Type B pancreatic cell (in vitro differentiated cells): ENCODE data around the gene F10. TPM values are rescaled to one million over a fixed set of nuclear protein-coding genes. Genes with fewer than 3 reads are reported as not detected.
"Not testable (repeated sequence)": the region's sequence is repeated elsewhere in the genome, so short reads cannot be mapped to it uniquely, and the experiment has no call there.

Experiments used
- DNase-seq: peaks from one replicate; pipeline ENCODE4 v3.0.0; 2021; ENCODE audit warnings: mixed read lengths; ENCODE audit not compliant: unreplicated experiment; ENCODE audit errors: extremely low spot score
- H3K27ac Mint-ChIP-seq: 2 replicates; pipeline ENCODE4 v1.8.0; 2021; ENCODE audit warnings: mild to moderate bottlenecking, mixed read lengths
- H3K27me3 Mint-ChIP-seq: 2 replicates; pipeline ENCODE4 v1.8.0; 2021; ENCODE audit warnings: mixed read lengths
- H3K36me3 Mint-ChIP-seq: 2 replicates; pipeline ENCODE4 v1.8.0; 2021; ENCODE audit warnings: mixed read lengths
- H3K4me1 Mint-ChIP-seq: one replicate; pipeline ENCODE4 v1.8.0; 2021; ENCODE audit warnings: mixed read lengths; ENCODE audit not compliant: unreplicated experiment
- H3K4me3 Mint-ChIP-seq: 2 replicates; pipeline ENCODE4 v1.8.0; 2021; ENCODE audit warnings: mild to moderate bottlenecking, mixed read lengths
- H3K9me3 Mint-ChIP-seq: 2 replicates; pipeline ENCODE4 v1.8.0; 2021; ENCODE audit warnings: mixed read lengths
- CTCF ChIP-seq: fragments of 200-600 bp; sonication (generic); conservative IDR thresholded peaks from 2 replicates; pipeline ENCODE4 v1.5.0; 2021; ENCODE audit warnings: antibody characterized with exemption, mild to moderate bottlenecking
- total RNA-seq: library from RNA; stranded (reverse); gene quantifications from 2 replicates; pipeline ENCODE4 v1.2.1, GENCODE V29; 2021; ENCODE audit warnings: low replicate concordance

The F10 gene
- total RNA-seq, 1 donor from 2014 or later = 34.4 TPM

GRCh38 chr13:113076681-113077401 is 45.8 kb upstream of the F10 start:
- H3K4me3 Mint-ChIP-seq = no peak overlapping the region
- no peak overlapping the region for H3K27ac Mint-ChIP-seq
- DNase-seq = no peak
- H3K4me1 Mint-ChIP-seq = no peaks in the 10 kb centered on the region
- no peaks in the 10 kb centered on the region for H3K9me3 Mint-ChIP-seq
- peaks cover 3% of the 10 kb centered on the region for H3K36me3 Mint-ChIP-seq
- no peak for TF ChIP-seq CTCF
- H3K27me3 Mint-ChIP-seq = no peaks in the 10 kb centered on the region

GRCh38 chr13:113077566-113077952 is 45.0 kb upstream of the F10 start:
- Mint-ChIP-seq H3K36me3 (peaks cover 3% of the 10 kb centered on the region), H3K27ac (no peak overlapping the region), H3K4me3 (no peak overlapping the region), H3K4me1 (no peaks in the 10 kb centered on the region), H3K27me3 (no peaks in the 10 kb centered on the region), H3K9me3 (no peaks in the 10 kb centered on the region)
- no peak for TF ChIP-seq CTCF
- DNase-seq = no peak

- no peak for DNase-seq
- Mint-ChIP-seq H3K27ac (no peak overlapping the region), H3K27me3 (no peaks in the 10 kb centered on the region), H3K36me3 (peaks cover 3% of the 10 kb centered on the region), H3K4me3 (no peak overlapping the region), H3K9me3 (no peaks in the 10 kb centered on the region), H3K4me1 (no peaks in the 10 kb centered on the region)
- TF ChIP-seq CTCF = no peak
These were observed 44.4 kb upstream of the F10 start for GRCh38 chr13:113077953-113078901.

- no peak for TF ChIP-seq CTCF
- no peak overlapping the region for H3K4me3 Mint-ChIP-seq
- no peaks in the 10 kb centered on the region for H3K27me3 Mint-ChIP-seq
- no peak for DNase-seq
- peaks cover 3% of the 10 kb centered on the region for H3K36me3 Mint-ChIP-seq
- H3K4me1 Mint-ChIP-seq = peaks cover 6% of the 10 kb centered on the region
- H3K27ac Mint-ChIP-seq = peak overlapping the region; percentile 32
- no peaks in the 10 kb centered on the region for H3K9me3 Mint-ChIP-seq
These were observed 43.5 kb upstream of the F10 start for GRCh38 chr13:113078902-113079780.

GRCh38 chr13:113079781-113080080 is 42.9 kb upstream of the F10 start:
- not testable (repeated sequence) for H3K9me3 Mint-ChIP-seq, H3K36me3 Mint-ChIP-seq, H3K4me3 Mint-ChIP-seq, H3K4me1 Mint-ChIP-seq, H3K27ac Mint-ChIP-seq, DNase-seq, H3K27me3 Mint-ChIP-seq
